Dendritic cell treated with granulocyte-macrophage colony-stimulating factor and Interleukin-4, amounts not matched to agents 40 ng/mL and 50 ng/mL, for 4 days (primary cell): ENCODE results near the gene MYB.
"Not testable (repeated sequence)": the region's sequence is repeated elsewhere in the genome, so short reads cannot be mapped to it uniquely, and the experiment has no call there.

Experiments used
- H3K27ac Mint-ChIP-seq: one replicate; pipeline ENCODE4 v1.8.0; 2022; ENCODE audit warnings: mild to moderate bottlenecking, mixed read lengths
- H3K27me3 Mint-ChIP-seq: one replicate; pipeline ENCODE4 v1.8.0; 2022; ENCODE audit warnings: mild to moderate bottlenecking, mixed read lengths
- H3K36me3 Mint-ChIP-seq: one replicate; pipeline ENCODE4 v1.8.0; 2022; ENCODE audit warnings: low read depth, mixed read lengths
- H3K4me1 Mint-ChIP-seq: one replicate; pipeline ENCODE4 v1.8.0; 2022; ENCODE audit warnings: low read depth, mixed read lengths
- H3K4me3 Mint-ChIP-seq: one replicate; pipeline ENCODE4 v1.8.0; 2022; ENCODE audit warnings: mild to moderate bottlenecking, moderate library complexity, mixed read lengths
- H3K9me3 Mint-ChIP-seq: one replicate; pipeline ENCODE4 v1.8.0; 2022; ENCODE audit warnings: mixed read lengths
- intact Hi-C: fragments of 100-400 bp; cut with micrococcal nuclease; formaldehyde crosslinking; loops from one replicate; pipeline ENCODE4 v1.15.0; 2022

Gene MYB

DNA sequence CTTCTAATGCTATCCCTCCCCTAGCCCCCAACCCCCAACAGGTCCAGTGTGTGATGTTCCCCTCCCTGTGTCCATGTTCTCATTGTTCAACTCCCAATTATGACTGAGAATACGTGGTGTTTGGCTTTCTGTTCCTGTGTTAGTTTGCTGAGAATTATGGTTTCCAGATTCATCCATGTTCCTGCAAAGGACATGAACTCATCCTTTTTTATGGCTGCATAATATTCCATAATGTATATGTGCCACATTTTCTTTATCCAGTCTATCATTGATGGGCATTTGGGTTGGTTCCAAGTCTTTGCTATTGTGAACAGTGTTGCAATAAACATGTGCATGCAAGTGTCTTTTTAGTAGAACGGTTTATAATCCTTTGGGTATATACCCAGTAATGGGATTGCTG, 30.6 kb upstream of the MYB start:
- H3K9me3 Mint-ChIP-seq, H3K27ac Mint-ChIP-seq, H3K4me3 Mint-ChIP-seq, H3K36me3 Mint-ChIP-seq, intact Hi-C loops, H3K27me3 Mint-ChIP-seq: not testable (repeated sequence)
- H3K4me1 Mint-ChIP-seq, result peaks cover 21% of the 10 kb centered on the region

DNA sequence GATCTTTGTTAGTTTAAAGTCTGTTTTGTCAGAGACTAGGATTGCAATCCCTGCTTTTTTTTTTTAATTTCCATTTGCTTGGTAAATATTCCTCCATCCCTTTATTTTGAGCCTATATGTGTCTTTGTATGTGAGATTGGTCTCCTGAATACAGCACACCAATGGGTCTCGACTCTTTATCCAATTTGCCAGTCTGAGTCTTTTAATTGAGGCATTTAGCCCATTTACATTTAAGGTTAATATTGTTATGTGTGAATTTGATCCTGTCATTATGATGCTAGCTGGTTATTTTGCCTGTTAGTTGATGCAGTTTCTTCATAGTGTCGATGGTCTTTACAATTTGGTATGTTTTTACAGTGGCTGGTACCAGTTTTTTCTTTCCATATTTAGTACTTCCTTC, 27.0 kb upstream of the MYB start:
- H3K36me3 Mint-ChIP-seq, H3K4me1 Mint-ChIP-seq, H3K9me3 Mint-ChIP-seq, H3K27ac Mint-ChIP-seq, intact Hi-C loops, H3K27me3 Mint-ChIP-seq, H3K4me3 Mint-ChIP-seq: not testable (repeated sequence)

DNA sequence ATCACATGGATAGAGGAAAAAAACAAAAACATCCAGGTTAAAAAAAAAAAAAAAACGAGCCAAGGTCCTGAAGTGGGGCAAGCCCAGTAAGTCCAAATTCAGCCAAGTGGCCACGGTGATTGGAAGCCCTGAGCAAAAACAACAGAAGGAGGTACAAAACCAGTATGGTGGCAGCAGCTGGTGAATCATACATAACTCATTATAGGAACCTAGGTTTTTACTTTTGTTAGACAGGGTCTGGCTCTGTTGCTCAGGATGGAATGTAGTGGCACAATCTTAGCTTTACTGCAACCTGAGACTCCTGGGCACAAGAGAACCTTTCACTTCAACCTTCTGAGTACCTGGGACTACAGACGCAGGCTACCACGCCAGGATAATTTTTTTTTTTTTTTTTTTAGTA, 22.7 kb upstream of the MYB start:
- Mint-ChIP-seq H3K9me3 (no peaks in the 10 kb centered on the region), H3K4me1 (no peaks in the 10 kb centered on the region), H3K27ac (no peak overlapping the region), H3K4me3 (no peak overlapping the region), H3K27me3 (peaks cover 3% of the 10 kb centered on the region), H3K36me3 (no peaks in the 10 kb centered on the region)
- intact Hi-C loops, result no loop called here

DNA sequence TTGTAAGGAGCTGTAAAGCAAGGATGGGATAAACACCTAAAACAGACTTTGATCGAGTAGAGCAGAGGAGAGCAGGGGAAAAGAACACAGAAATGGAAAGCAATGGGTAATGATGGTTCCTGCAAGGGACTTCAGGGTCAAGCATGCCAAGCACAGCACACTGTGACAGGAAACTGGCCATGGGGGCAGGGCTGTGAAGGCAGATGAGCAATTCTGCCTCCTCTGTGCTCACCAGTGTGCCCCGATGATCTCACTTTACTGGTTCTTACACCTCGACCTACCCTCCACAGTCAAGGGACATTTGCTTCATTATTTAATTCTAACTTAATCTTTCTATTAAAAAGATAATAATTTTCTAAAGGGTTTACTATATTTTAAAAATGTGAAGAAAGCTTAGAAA, 21.6 kb upstream of the MYB start:
- no peaks in the 10 kb centered on the region for H3K36me3 Mint-ChIP-seq
- no peak overlapping the region for H3K4me3 Mint-ChIP-seq
- peaks cover 3% of the 10 kb centered on the region for H3K27me3 Mint-ChIP-seq
- no peaks in the 10 kb centered on the region for H3K9me3 Mint-ChIP-seq
- H3K27ac Mint-ChIP-seq, result no peak overlapping the region
- H3K4me1 Mint-ChIP-seq, result no peaks in the 10 kb centered on the region
- intact Hi-C loops, result no loop called here

DNA sequence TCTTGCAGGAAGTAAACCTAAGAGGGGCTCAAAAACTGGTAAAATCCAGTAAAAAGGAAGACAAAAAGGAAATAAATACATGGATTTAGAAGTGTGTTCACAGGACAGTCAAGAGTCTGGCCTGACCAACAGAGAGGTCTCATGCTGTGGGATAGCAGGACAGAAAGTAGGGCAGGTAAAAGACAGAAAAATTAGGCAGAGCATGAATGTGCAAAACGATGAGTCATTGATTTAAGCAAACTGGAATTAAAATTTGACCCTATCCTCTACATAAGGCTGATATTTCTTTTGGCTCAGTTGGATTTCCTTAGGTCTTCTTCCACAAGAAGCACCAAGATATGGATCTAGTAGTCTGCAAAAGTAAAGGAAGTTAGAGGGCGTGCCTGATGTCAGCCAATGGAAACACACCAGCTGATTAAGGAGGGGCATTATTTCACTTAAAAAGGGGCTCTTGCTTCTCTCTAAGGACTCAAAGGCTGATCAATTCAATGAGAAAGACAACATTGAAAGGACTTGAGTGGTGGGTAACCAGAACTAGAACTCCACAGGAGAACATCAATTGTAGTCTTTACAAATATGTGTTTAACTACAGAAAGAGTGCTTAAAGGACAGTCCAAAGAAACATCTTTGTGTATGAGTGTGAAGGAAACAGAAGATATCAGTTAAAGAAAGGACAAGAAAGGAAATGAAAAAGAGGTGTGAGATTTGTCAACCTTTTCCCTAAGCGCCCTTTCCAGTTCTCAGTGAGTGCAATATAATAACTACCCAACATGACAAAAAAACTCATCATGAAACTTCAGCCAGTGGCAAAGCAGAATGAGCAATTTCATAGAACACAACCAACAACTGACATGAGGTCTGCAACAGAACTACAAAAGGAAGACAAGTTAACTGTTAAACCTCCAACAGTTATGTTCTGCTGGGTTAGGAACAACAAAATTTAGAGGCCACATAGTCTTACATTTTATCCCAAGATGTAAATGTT, 19.4 kb upstream of the MYB start:
- H3K4me3 Mint-ChIP-seq, result no peak overlapping the region
- H3K27ac Mint-ChIP-seq, result no peak overlapping the region
- H3K9me3 Mint-ChIP-seq, result no peaks in the 10 kb centered on the region
- no peaks in the 10 kb centered on the region for H3K27me3 Mint-ChIP-seq
- no peaks in the 10 kb centered on the region for H3K36me3 Mint-ChIP-seq
- H3K4me1 Mint-ChIP-seq, result no peaks in the 10 kb centered on the region
- intact Hi-C loops, result no loop called here

DNA sequence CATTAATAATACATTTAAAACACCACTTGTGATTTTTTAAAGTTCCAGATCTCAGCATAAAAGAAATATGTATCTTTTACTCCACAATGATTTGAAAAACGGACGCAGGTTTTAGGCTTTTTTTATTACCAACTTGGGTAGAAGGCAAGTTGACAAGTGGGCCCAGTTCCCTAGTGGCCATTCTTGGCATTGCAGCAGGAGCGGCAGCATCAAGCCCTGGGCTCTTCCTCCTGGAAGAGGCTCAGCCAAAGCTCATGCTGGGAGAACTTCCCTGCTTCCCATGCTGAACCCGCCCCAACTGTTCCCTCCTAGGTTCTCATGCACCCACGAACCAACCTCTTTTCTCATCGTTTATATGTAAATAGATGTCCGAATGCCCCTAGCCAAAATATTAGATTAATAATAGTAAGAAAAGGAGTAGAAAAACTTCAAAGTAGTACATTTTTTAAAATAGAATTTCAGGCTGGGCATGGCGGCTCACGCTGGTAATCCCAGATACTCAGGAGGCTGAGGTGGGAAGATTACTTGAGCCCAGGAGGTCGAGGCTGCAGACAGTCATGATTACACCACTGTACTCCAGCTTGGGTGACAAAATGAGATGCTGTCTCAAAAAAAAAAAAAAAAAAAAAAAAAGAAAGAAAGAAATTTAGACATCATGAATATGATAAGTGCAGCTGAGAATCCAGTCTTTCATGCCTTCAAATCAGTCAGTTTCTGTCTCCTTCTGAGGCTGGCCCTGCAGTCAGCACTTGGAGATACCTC, 18.2 kb upstream of the MYB start:
- Mint-ChIP-seq H3K9me3 (no peaks in the 10 kb centered on the region), H3K27me3 (no peaks in the 10 kb centered on the region), H3K4me1 (no peaks in the 10 kb centered on the region), H3K36me3 (no peaks in the 10 kb centered on the region), H3K4me3 (no peak overlapping the region), H3K27ac (no peak overlapping the region)
- intact Hi-C loops, result no loop called here

DNA sequence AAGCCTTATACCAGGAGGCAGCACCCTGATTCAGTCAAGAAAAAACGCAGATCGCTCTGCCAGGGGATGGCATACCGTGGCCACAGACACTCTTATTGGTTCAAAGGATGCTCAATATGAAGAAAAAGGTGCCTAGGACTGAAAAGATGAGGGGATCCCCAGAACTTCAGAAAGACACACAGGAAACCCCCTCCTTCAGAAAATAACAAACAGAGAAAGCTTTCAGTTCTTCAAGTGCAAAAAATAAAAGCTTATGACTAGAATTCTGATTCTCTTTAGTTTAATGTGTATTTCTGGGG, 17.7 kb upstream of the MYB start:
- H3K27me3 Mint-ChIP-seq, result no peaks in the 10 kb centered on the region
- intact Hi-C loops, result no loop called here
- H3K9me3 Mint-ChIP-seq, result no peaks in the 10 kb centered on the region
- no peak overlapping the region for H3K27ac Mint-ChIP-seq
- no peaks in the 10 kb centered on the region for H3K36me3 Mint-ChIP-seq
- H3K4me3 Mint-ChIP-seq, result no peak overlapping the region
- H3K4me1 Mint-ChIP-seq, result no peaks in the 10 kb centered on the region

DNA sequence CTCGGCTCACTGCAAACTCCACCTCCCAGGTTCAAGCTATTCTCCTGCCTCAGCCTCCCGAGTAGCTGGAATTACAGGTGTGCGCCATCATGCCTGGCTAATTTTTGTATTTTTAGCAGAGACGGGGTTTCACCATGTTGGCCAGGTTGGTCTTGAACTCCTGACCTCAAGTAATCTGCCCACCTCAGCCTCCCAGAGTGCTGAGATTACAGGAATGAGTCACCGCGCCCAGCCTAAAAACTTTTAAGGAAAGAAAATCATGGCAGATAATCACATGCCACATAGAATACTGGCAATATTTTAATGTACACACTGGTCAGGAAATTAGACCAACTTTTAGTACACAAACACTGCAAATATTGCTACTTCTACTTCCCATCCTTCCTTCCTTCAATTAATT, 16.7 kb upstream of the MYB start:
- H3K4me1 Mint-ChIP-seq, H3K9me3 Mint-ChIP-seq, H3K4me3 Mint-ChIP-seq, H3K36me3 Mint-ChIP-seq, H3K27me3 Mint-ChIP-seq, intact Hi-C loops, H3K27ac Mint-ChIP-seq: not testable (repeated sequence)

DNA sequence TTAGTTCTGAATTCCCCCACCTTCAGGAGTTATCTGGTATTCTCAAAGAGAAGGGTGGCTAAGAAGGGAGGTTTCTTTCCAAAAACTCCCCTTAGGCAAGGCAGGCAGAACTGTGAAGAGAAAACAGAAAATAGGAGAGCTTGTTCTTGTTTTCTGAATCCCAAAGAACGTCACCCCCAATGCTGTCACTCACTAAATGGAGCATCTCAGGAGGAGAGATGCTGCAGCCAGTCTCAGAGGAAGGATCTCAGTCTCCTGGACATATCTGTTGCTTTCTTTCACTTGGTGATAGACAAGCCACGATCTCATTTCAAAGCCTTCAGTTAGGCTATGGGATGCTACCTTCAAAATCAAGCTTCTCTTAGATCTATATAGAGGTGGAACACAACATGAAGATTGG, 16.1 kb upstream of the MYB start:
- Mint-ChIP-seq H3K9me3 (no peaks in the 10 kb centered on the region), H3K36me3 (no peaks in the 10 kb centered on the region), H3K27me3 (no peaks in the 10 kb centered on the region), H3K4me3 (no peak overlapping the region), H3K4me1 (no peaks in the 10 kb centered on the region), H3K27ac (no peak overlapping the region)
- intact Hi-C loops, result no loop called here

DNA sequence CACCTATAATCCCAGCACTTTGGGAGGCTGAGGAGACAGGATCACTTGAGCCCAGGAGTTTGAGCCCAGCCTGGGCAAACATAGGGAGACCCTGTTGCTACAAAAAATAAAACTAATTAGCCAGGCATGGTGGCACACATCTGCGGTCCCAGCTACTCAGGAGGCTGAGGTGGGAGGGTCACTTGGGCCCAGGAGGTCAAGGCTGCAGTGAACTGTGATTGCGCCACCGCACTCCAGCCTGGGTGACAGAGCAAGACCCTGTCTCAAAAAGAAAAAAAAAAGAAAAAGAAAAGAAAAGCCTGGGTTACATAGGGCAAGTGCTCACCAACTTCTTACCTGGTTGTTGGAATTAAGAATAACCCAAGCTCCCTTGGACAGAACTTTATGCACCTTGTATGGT, 14.6 kb upstream of the MYB start:
- H3K9me3 Mint-ChIP-seq, result no peaks in the 10 kb centered on the region
- H3K27me3 Mint-ChIP-seq, result no peaks in the 10 kb centered on the region
- intact Hi-C loops, result no loop called here
- no peaks in the 10 kb centered on the region for H3K4me1 Mint-ChIP-seq
- no peak overlapping the region for H3K4me3 Mint-ChIP-seq
- no peak overlapping the region for H3K27ac Mint-ChIP-seq
- H3K36me3 Mint-ChIP-seq, result no peaks in the 10 kb centered on the region

DNA sequence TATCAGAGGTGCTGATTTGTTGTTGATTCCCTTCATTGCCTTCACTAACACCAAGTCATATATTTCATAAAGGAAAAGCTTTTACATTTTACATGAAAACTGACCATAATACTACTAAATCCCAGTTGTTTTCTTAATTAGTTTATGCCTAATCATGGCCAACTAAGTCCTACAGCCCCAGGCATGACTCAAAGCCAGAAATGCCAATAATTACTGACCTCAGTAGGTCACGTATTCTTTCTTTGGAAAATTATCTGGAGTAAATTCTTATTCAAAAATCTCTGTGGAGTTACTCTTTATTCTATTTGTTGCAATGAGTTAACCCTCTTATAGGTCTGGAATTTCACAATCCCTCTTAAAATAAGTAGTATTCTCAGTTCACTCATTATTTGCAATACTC, 13.5 kb upstream of the MYB start:
- Mint-ChIP-seq H3K36me3 (no peaks in the 10 kb centered on the region), H3K27ac (no peak overlapping the region), H3K4me1 (no peaks in the 10 kb centered on the region), H3K27me3 (no peaks in the 10 kb centered on the region), H3K9me3 (no peaks in the 10 kb centered on the region), H3K4me3 (no peak overlapping the region)
- intact Hi-C loops, result no loop called here

DNA sequence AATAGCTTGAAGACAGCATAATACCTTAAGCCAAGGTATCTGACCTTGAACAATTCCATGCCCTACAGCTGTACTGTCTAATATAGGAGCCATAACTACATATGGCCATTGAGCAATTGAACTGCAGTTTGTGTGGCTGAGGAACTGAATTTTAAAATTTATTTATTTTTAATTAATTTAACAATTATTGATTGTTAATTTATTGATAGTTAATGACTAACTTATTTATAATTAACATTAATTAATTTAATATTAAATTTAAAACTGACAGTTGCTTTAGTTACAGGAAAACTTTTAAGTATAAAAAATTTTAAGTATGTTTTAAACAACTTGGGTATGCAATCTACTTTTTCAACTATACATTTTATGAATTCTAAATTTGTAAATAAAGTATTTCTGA, 12.3 kb upstream of the MYB start:
- Mint-ChIP-seq H3K27ac (no peak overlapping the region), H3K27me3 (no peaks in the 10 kb centered on the region), H3K36me3 (no peaks in the 10 kb centered on the region), H3K4me1 (no peaks in the 10 kb centered on the region), H3K9me3 (no peaks in the 10 kb centered on the region), H3K4me3 (no peak overlapping the region)
- intact Hi-C loops, result no loop called here

DNA sequence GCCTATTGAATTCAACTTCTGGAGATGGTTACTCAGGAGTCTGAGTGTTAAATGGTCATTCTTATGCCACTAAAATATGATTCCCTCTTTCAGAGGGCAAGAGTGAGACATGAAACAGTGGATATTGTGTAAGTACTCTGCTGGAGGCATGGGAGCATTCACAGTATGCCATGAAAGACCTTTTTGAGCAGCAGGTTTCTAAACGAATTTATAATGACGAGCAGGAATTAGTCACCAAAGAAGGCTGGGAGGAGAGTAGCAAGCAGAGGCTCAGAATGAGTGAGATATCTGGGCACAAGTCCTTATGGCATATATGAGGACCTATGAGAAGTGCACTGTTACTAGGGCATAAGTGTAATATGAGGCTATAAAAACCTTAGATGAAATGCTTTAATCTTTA, 10.9 kb upstream of the MYB start:
- H3K27me3 Mint-ChIP-seq, result no peaks in the 10 kb centered on the region
- H3K27ac Mint-ChIP-seq, result no peak overlapping the region
- intact Hi-C loops, result loop anchor here (10.0 kb wide), 1 partner anchor 115 kb away; no protein-coding TSS in a partner anchor
- no peaks in the 10 kb centered on the region for H3K36me3 Mint-ChIP-seq
- H3K9me3 Mint-ChIP-seq, result no peaks in the 10 kb centered on the region
- H3K4me3 Mint-ChIP-seq, result no peak overlapping the region
- H3K4me1 Mint-ChIP-seq, result no peaks in the 10 kb centered on the region

DNA sequence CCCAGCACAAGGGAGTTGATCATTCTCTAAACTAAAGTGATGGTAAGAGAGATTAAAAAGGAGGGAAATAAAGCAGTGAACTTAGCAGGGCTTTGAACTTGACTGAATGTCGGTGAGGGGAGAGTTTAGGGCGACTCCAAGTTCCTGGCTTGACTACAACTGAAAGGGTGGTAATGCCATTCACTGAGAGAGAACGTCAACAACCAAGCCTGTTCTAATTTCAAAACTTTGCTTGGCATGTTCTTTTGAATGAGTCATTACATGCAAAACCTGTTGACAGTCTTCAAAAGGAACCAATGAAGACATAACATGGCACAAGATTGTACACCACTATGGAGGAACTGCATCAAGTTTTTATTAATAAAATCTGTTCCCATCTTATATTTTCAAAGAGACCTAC, 10.3 kb upstream of the MYB start:
- Mint-ChIP-seq H3K27ac (no peak overlapping the region), H3K9me3 (no peaks in the 10 kb centered on the region)
- intact Hi-C loops, result loop anchor here (10.0 kb wide), 1 partner anchor 114 kb away; no protein-coding TSS in a partner anchor

More for the DNA sequence above, 10.3 kb upstream of the MYB start:
- Mint-ChIP-seq H3K4me3 (no peak overlapping the region), H3K4me1 (no peaks in the 10 kb centered on the region), H3K36me3 (no peaks in the 10 kb centered on the region), H3K27me3 (no peaks in the 10 kb centered on the region)
